GM19023 (cell line): Measurements from ENCODE around the gene ADCY4.

Source experiments
- ATAC-seq: cut with Tn5 transposase; IDR thresholded peaks from one replicate; pipeline ENCODE4 v1.9.1; 2021; ENCODE audit warnings: mild to moderate bottlenecking, moderate library complexity; ENCODE audit not compliant: unreplicated experiment

ADCY4 gene

DNA sequence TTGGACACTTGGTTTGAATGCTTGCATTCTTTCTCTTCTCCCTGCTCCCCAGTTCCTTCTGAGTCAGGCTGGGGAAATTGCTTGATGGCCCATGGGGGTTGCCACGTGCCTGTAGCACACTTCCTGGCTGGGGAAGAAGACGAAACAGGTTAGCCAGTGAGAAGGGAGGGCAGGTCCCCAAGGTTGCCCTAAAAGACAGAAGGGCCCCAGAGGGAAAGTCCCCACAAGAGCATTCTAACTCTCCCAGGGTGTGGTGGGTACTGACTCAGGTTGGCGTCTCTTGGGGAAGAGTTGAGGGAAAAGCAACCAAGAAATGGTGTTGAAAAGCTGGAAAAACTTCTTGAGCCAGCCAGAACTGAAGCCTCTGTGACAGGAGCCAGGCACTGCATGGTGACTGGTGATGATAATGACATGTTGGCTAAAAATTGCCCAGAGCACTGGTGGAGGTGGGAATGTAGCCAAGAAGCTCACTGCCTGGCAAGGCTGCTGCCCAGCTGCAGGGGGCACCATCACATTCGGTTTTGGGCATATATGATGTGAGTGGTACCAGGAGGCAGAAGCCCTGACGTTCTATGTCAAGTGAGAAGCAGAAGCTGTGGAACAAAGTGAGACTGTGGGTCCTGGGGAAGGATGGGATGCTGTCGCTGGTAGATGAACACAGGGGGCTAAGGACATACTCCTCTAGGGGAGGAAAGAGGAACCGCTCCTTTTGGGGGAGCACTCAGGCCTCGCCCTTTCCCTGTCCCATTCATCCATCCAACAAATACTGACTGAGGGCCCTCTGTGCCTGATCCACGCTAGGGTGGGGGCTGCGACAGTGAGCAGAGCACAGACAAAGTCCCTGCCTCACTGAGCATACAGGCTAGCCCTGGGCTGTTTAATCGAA lies 55.3 kb downstream of the ADCY4 start:
- ATAC-seq, result no peak

DNA sequence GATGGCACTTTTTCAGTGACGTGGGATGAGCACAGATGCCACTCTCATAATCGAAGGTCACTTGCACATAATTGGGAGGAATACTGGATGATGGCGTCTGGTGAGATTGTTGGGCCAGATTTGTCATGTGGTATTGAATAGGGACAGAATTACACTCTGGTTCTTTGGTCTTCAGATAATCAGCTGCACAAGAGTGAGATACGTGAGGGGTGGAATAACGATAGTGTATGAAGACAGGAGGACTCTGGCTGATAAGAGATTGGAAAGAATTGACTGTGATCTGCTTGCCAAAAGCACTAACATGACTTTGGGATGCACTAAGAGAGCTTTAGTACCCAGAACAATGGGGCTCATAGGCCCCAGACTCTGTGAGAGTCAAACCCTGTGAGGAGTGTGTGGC lies 56.4 kb downstream of the ADCY4 start:
- no peak for ATAC-seq

DNA sequence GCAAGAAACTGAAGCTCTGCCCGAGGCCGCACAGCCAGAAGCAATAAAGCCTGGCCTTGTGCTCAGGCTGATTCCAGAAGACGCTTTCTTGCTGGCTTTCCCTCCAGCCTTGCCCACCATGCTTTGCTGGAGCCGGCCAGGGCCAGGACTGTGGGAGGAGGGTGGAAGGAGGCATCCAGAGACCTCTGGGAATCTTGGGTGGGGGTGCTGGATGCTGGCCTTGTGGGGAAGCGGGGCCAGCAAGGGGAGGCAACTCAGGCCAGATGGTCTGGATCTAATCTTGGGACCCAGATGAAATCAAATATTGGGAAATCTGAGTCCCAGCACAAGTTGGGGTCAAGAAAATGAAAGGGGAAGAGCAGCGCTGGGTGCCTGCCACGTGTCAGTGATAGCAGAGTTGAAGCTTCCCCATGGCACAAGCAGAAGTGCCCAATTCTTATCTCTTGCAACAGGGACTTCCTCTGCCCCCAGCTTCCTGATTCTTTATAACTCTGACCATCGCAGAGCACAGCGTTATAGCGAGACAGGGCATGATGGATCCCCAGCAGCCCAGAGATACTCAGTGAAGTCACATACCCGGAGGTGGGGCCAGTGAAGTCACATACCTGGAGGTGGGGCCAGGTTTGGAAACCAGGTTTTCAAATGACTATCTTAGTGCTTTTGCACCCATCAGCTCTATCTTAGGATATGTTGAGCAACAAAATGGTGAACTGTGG lies 57.1 kb downstream of the ADCY4 start:
- ATAC-seq, result no peak

DNA sequence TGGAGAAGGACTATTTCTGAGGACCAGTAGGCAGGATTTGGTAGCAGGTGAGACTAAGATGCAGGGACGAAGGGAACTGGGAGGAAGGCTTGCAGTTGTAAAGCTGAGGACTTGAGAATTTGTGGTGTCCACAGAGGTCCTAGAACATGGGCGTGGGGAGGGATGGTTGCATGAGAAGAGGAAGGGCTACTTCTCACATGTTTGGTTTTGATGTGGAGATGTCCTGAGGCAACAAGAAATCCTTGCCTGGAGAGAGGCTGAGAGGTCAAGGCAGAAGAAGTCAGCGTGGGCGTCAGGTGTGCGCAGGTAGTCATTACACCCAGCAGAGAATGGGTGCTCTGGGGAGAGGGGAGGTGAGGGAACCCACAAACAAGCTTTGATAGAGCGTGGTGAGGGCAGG lies 57.8 kb downstream of the ADCY4 start:
- ATAC-seq, result no peak

DNA sequence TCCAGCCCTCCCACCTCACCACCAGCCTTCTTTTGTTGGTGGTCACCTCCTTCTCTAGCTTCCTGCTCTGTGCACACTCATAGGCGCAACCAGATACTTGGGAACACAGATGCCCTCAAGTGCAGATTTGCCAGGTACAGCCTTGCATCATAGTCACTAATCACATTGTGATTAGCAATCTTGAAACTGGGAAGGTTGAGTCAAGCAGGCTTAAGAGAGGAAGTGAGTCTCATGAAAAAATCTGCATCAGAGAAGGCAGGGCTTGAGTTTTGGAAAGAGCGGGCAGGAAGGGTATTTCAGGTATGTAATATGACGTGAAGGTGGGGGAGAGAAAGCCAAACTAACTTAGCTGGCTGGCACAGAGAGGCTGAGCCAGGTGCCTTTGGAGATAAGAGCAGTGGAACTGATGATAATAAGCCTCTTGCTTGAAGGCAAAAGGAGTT lies 60.7 kb downstream of the ADCY4 start:
- ATAC-seq, result peak; percentile 29

DNA sequence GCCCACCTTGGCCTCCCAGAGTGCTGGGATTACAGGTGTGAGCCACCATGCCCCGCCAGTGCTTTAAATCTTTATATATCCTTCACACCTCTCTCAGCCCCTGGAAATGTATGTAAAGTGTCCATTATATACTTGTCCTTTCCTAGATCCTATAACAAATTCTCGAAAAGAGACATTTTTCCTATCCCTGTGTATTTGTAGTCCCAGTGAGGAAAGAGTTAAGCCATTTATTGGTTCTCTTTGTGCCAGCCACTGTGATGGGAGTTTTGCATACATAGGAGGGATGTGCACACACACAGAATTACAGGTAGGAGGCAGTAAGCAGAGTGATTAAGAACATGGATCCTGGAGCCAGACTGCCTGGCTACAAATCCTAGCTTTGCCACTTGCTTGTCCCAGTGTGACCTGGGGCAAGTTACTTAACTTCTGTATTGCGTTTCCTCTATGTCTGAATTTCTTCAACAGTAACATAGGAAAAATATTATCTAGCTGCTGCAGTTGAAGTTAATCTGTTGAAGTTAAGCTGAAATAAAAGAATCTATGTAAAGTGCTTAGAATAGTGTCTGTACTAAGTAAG lies 61.4 kb downstream of the ADCY4 start:
- ATAC-seq, result no peak

DNA sequence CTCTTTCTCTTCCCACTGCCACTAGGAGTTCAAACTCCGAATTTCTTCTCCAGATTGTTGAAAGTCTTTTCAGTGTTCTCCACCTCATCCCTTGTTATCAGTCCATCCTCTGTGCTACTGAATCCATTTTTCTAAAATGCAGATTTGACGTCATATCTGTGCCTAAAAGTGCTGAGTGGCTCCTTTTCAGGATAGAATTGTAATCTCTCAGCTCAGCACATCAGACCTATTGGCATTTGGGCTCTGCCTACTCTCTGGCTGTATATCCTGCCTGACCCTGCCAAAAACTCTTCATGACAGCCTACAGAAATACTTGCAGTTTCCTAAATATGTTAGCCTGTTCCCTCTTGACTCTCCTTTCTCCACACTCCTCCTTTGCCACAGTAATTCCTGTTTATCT lies 62.4 kb downstream of the ADCY4 start:
- ATAC-seq, result no peak

DNA sequence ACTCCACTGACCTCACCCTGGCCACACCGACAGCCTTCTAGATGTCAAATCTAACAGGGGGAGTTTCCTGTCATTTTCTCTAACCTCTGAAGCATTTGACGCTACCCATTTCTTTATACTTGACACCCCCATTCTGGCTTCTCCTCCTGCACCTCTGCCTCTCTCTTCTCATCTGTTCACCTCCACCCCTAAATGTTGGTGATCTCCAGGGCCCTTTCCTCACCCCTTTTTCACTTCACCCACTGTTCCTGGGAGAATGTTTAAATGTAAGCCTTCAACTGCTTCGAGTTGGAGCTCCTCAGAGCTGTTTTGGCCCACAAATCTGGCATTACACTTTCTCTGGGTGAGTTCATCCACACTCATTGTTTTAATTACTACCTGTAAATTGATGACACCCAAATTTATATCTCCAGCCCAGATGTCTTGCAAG lies 63.0 kb downstream of the ADCY4 start:
- ATAC-seq, result no peak

DNA sequence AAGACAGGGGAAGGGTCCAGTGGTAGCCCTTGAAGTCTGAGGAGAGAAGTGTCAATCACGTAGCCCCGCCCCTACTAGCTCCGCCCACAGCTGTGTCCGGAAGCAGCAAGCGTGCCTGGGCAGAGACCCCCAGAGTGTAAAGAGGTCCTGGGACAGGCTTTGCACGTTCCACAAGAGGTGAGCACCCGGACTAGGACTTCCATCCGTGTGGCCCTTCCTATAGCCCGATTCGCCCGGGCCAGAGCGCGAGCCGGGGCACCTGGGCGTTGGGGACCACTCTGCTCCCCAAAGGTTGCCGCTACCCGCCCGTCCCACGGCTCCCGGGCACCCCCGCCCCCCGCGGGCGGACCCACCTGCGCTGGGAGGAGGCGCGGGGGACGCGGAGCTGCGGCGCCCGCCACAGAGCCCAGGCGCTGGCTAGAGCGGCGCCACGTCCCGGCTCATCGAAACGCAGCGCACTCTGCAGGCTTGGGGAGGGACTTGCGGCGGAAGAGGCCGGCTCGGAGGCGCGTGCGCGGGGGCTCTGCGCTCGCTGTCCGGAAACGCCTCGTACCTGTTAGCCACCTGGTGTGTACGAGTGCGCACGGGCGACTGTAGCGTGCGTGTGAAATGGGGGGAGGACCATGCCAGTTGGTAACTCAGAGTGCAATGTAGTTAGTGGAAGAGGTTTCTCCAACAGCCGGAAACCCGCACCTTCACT lies 63.6 kb downstream of the ADCY4 start, which contains the start of gene RABGGTA:
Gene RABGGTA (minus strand): TSS at position 464 of the 700 bp plus-strand sequence. CDS start 482 bp downstream, outside the sequence.
- ATAC-seq, result peak; percentile 91

DNA sequence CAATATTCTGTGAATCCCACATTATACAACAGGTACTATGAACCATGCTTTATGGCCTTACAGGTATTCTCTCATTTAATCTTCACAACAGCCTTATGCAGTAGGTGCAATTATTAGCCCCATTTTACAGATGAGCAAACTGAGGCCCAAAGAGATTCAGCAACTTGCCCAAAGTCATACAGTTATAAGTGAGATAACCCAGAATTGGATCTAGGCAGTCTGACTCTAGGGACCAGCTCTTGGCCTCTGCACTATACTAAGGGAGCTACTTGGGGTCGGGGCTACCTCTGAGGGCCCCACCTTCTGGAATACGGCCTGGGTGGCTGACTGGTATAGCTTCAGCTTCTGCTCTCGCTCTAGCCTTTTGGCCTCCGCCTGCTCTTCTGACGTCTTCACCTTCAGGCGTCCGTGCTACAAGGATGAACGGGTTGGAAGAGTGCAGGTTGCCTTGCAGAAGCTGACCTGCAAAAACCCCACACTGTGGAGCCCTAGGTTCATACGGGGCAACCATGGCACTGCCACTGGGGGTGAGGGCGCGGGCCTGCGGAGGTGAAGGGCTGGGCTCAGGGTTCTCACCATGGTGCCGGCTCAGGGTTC lies 64.2 kb downstream of the ADCY4 start:
- peak; percentile 0 for ATAC-seq

DNA sequence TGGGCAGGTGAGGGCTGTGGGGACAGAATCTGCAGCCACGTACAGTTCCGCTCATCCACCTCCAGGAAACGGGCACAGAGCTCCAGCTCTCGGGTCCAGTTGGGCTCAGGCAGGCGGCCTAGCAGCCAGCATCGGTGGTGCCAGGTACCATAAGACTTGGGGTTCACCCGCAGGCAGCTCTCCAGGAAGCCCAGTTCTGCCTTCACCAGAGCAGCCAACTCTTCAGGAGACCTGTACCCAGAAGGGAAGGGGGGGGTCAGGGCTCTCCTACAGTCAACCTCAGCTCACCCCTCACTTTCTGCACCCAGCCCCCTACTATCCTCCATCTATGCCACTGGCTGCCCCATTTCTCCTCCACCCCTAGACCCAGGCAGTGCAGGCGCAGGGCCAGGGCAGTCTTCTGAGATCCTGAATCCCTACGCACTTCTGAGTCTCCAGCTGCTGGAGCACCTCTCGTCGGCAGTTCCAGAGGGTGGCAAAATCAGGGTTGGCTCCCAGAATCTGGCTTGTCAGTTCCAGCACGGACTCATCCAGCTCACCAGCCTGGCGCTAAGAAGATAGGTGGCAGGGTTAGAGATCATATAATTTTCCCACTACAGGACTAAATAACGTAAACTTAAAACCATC lies 64.8 kb downstream of the ADCY4 start:
- no peak for ATAC-seq

DNA sequence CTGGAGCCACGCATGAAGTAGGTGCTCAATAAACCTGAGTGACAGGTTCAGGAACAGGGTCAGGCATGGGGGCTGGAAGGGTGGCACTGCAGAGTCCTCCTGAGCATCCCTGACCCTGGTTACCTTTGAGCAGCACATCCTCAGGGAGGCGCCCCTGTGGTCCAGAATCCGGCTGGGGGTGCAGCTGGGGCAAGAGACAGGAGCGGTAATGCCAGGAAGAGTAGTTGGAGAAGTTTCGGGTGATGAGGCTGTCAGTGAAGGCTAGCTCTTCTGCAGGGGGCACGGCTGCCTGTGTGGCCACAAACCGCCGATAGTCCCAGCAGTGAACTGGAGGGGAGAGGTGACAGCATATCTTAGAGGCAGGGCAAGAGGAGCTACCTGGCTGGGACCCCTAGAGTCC lies 65.5 kb downstream of the ADCY4 start:
- no peak for ATAC-seq
